ENCODE data around the gene PIP5K1B.
"Not testable (repeated sequence)": the region's sequence is repeated elsewhere in the genome, so short reads cannot be mapped to it uniquely, and the experiment has no call there.

PIP5K1B gene

DNA sequence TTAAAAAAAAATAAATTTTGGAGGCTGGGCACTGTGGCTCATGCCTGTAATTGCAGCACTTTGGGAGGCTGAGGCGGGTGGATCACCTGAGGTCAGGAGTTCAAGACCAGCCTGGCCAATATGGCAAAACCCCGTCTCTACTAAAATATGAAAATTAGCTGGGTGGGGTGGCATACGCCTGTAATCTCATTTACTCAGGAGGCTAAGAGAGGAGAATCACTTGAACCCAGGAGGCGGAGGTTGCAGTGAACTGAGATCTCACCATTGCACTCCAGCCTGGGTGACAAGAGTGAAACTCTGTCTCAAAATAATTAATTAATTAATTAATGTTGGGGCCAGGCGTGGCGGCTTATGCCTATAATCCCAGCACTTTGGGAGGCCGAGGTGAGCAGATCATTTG is 281.9 kb downstream of the PIP5K1B start:
- not testable (repeated sequence) for DNase-seq (ENCODE audit: low spot score)

DNA sequence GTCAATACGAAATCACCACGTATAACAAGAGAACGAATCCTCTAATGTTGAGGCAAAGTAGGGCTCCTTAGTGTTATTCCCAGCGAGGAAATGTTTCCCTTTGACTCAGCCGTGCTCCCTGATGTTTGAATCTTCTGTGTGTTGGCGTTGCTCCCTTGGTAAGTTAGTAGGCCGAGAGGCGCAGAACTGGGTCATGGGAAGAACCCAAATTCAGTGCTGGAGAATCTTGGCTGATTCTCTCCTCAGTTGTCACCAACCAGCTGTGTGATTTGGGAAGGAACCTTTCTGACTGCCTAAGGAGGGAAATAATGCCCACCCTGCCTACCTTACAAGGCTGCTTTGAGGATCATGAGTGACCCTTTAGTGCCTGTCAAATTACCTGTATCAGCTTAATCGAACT is 286.4 kb downstream of the PIP5K1B start:
- DNase-seq (ENCODE audit: low spot score): no peak

DNA sequence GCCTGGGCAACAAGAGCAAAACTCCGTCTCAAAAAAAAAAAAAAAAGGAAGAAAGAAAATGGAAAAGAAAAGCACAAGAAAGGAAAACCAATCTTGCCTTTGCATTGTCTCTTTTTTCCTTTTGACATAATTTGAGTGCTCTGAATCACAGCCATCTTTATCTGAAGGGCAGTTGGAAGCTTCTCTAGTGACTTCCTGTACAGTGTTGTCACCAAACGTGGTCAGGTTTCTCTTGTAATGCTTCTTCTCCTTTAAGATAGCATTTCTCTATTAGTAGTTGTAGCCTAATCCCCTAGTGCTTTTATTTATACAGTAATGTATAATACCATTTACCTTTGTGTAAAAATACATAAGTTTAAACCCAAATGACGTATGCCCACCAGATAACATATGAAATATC is 290.7 kb downstream of the PIP5K1B start:
- no peak for DNase-seq (ENCODE audit: low spot score)

DNA sequence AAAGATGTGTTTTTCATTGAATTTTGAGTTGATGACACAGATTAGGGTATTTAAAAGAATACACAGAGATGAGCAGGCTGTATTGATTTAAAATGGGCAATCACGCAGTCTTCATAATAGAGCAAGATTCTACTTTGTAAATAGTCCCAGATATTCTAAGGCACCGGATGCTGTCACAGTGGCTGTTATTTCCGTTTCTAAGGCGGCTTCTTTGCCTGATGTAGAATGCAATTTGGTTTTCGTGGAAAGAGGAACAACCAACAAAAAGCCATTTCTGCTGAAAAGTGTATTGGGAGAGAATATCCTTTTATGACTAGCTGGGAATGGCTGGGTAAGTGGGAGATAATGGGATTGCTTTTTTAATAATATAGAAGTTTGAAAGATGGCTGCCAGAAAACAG is 291.4 kb downstream of the PIP5K1B start:
- no peak for DNase-seq (ENCODE audit: low spot score)

DNA sequence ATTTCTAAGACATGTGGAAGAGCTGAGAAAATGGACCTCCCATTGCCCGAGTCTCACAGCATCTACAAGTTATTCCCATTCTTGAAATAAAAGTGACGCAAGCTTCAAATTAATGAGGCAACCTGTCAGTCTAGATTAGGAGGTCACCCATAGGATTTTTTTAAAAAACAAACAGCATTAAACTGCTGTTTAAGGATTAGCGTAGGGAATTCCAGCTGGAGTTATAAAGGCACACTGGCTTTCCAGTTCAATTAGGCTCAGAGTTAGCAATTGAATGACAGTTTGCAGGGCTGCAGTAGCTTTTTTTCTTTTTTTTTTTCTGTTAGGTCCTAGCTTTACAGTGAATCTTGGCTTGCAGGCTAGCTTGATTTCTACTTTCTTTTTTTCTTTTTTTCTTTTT is 292.6 kb downstream of the PIP5K1B start:
- DNase-seq (ENCODE audit: low spot score): no peak

DNA sequence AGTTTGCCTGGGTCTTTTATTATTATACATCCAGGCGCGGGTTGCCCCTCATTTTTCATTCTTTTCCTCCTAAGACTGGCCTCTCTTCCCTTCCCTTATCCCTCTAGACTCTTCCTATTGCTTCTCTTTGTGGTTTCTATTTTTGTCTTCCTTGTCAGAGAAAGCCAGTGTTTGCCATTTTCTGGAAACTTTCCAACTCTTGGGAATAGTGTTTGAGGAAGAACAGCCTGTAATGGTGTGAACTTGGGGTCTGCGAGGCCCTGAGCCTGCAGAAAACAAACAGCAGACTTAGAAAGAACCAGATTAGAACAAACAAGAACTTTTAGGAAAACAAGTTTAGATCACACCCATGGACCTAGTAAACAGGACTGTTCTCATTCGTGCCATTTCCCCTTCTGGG is 293.3 kb downstream of the PIP5K1B start:
- no peak for DNase-seq (ENCODE audit: low spot score)

DNA sequence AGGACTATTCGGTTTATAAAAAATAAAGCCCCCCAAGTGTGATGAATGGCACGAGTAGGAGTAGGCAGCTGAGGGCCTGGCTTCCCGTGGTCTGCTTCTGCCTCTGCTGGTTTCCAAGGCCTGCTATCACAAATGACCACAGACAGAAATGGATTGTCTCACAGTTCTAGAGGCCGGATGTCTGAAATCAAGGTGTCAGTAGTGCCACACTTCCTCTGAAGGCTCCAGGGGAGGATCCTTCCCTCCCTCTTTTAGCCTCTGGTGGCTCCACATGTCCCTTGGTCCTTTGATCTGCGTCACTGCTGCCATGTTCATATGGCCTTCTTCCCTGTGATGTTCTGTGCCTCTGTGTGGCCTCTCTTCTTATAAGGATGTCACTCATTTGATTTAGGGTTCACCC is 293.8 kb downstream of the PIP5K1B start:
- no peak for DNase-seq (ENCODE audit: low spot score)

DNA sequence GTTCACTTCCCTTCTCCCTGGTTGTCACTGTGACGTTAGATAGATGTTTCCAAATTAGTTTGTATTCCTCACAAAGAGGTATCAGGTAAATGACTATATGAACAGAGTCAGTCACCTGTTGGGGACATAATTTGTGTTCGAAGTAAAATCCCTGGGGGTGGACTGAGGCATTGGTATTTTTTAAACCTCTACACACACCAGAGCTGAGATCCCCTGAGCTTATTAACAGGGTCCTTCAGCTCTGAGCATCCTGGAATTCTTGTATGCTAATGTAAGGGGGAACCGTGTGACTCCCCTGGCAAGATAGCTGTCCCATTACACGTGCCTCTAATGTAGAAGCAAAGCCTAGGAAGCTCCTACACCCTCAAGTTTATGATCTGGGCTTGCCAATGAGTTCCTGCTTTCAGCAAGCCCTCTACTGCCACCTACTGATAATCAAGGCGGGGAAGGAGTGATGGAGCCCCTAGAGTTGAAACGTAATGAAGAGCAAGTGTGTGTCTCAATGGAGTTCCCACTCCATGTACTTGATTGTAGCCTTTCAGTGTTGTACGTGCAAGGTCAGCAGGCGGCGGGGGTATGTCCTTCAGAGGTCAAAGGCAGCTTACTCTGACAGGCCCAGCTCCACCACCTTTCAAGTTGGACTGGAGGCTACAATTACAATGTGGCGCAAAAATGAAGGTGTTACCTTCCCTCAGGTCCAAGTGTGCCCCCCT is 294.5 kb downstream of the PIP5K1B start:
- DNase-seq (ENCODE audit: low spot score): peak; percentile 37

DNA sequence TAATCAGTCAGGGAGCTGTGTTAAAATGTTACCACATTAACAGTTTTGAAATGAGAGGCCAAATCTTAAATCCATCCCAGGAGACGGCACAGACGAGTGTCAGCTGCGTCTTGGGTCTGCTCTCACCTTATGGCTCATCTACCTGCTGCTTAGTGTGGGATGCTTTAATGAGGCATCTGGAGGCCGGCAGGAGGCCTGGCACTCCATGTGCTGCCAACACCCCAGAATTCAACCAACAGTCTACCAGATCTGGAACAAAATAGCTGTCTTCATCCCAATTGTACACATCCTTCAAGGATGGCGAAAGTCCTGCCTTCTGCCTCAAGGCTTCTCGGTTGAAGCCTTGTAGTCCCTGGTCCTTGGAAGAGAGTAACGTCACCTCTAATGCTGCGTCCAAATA is 296.9 kb downstream of the PIP5K1B start:
- no peak for DNase-seq (ENCODE audit: low spot score)

DNA sequence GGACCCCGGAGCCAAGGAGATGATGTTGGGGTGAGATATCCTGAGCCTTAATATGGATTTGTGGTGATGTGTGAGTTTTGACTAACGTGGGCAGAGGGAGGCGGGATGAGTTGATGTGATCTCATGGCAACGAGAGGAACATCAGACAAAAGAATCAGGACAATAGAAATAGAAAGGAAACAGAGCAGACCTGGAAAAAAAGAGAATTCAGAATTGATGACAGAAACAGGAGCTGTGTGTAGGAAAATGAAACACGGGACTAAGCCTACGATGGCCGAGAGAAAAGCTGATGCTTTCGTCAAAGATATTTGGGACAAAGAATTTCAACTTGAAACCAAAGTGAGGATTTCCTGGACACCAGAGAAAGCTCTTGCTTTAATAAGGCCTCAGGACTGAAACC is 298.0 kb downstream of the PIP5K1B start:
- DNase-seq (ENCODE audit: low spot score): no peak

DNA sequence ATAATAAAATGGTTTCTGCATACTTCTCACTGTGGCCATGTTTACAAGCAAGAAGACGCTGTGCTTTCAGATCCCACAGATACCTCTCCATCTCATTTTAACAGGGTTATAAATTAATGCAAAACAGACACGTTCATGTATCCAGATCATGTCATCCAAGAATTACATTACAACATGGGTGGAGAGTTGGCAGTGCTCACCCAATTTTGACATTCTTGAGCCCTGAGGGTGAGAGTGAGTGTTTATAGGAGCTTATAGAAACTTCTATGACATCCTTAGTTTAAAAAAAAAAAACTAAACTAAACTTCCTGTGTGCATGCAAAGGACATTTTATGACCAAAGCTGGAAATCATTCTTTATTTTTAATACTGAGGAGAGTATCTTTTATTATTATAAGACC is 299.8 kb downstream of the PIP5K1B start:
- no peak for DNase-seq (ENCODE audit: low spot score)

DNA sequence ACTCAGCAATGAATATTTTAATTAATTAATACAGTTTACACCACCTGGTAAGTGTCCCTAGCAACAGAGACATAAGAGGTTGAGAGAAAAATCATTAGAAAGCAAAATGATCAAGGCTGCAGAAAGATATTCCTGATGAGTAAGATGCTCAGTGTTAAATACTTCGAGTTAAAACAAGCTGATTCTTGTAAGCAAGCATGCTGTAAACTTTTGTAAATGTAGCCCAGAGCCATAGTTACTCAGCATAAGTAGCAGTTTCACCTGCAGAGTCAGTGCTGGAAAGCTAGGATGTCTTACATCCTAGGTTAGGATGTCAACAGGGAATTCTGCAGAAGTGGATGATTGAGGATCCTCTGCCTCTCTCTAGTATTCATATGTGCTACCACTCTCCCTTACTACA is 304.7 kb downstream of the PIP5K1B start:
- DNase-seq (ENCODE audit: low spot score): no peak

DNA sequence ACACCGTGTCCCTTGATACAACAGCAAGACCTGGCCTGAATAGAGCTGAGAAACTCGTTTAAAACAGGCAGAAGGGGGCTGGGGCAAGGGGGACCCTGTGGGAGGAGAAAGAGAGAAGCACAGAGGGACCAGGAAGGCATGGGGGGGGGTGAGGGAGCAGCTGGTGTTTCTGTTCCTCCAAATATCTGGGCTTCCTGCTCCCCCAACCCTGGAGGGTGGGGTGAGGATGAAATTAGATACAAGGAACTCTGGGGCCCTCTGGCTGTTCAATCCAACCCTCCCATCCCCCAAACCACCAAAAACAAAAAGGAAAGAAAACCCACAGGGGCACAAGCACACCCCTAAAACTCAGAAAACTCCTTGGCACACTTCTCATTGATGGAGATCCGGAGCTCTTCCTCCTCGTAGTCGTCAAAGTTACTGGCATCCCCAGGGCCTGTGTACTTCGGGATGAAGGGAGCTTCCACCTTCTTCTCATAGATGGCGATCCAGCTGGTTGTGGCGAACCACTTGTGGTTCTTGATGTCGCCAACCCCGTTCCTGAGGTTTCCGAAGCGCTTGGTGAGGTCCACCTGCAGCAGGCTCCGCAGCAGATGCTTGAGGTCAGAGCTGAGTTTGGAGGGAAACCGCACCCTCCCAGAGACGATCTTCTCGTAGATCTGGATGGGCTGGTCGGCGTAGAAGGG is 307.8 kb downstream of the PIP5K1B start:
- DNase-seq (ENCODE audit: low spot score): no peak

DNA sequence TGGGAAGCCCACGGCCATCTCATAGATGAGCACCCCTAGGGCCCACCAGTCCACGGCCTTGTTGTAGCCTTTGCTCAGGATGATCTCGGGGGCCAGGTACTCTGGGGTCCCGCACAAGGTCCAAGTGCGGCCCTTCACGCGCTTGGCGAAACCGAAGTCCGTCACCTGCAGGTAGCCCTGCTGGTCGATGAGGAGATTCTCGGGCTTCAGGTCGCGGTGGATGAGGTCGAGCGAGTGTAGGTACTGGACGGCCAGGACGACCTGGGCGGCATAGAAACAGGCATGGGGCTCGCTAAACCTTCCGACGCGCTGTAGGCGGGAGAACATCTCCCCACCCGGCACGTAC is 308.3 kb downstream of the PIP5K1B start:
- DNase-seq (ENCODE audit: low spot score): no peak

DNA sequence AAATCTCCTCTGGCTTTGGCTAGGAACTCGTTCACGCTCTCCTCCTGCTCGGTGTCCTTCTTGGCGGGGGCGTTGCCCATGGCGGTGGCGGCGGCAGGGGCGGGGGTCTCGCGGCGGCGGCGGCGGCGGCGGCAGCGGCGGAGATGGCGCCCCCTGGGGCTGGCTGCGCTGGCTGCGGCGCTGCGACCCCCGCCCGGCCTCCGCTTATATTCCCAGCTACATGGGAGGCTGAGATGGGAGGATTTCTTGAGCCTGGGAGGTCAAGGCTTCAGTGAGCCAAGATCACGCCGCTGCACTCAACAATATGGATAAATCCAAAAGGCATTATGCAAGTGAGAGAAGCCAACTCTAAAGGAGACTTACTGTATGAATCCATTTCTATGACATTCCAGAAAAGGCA is 309.0 kb downstream of the PIP5K1B start, which contains the start of gene PRKACG:
Gene PRKACG (minus strand): TSS at position 101 of the 400 bp plus-strand sequence. CDS start 21 bp downstream, at position 80.
- no peak for DNase-seq (ENCODE audit: low spot score)

DNA sequence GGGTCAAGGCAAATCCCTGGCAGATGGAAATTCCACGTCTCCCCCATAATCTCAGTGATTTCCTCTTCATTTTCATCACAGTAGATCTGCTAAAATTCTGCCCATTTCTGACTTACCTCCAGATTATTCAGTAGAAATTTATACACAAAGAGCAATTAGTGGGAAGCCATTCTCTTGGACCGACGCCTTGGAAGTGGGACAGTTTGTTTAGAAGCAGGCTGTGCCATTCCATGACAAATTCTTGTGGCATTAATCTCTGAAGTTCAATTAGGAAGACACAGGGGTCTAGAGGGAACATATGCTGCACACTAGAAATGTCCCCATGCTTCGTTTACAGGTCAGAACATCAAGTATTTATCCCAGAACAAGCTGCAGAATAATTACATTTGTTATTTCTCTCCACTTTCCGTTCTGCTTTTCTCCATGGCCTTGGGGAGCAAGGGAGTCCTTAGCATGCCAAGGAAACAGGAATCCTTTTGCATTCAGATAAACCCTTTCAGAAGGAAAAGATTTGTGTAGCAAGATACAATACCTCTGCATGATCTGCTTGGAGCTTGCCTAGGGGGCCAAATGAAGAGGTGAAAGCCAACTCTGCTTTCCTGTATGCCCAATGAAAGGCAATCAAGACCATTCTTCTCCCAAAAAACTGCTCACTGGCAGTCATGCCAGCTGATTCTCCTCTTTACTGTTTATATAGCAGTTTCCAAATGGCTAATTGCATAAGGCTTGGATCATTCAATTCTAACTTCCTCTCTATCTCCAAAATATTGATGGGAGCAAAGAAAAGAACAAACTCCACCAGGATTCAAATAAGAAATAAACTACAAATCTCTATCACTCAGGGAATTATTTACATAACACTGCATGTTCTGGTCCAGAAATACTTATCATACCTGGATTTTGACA is 311.4 kb downstream of the PIP5K1B start:
- DNase-seq (ENCODE audit: low spot score): no peak

DNA sequence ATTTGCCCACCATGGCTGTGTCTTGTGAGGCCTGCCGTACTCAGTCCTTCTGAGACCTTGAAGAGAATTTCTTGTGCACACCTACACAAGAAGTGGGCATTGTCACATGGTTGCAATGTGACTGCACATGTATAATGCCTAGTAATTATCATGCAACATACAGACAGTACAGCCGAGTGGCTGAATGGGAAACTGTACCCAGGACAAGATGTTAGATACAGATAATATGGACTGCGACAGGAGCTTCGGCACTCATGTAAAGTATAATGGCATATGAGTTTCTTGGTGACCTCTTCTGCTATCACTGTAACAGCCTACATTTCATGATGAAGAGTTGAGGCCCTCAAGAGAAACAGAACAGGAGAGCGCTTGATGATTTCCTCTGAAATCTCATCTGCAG is 313.7 kb downstream of the PIP5K1B start:
- no peak for DNase-seq (ENCODE audit: low spot score)

DNA sequence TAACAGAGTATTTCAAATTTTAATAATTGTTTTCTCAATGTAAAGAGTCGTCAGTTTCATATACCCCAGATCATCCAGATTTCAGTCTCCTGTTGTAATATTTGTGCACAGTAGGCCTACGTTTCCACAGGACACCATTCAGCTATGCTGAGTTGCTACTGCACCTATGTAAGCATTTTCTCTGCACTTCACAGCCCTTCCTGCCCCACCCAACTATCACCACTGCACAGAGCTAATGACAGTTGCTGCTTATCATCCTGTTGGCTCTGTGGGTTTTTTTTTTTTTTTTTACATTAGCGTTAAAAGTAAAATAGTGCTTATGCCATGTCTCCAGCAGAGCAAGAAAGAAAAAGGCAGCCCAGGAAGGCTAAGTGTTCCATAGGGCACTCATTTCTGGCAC is 314.8 kb downstream of the PIP5K1B start:
- no peak for DNase-seq (ENCODE audit: low spot score)

DNA sequence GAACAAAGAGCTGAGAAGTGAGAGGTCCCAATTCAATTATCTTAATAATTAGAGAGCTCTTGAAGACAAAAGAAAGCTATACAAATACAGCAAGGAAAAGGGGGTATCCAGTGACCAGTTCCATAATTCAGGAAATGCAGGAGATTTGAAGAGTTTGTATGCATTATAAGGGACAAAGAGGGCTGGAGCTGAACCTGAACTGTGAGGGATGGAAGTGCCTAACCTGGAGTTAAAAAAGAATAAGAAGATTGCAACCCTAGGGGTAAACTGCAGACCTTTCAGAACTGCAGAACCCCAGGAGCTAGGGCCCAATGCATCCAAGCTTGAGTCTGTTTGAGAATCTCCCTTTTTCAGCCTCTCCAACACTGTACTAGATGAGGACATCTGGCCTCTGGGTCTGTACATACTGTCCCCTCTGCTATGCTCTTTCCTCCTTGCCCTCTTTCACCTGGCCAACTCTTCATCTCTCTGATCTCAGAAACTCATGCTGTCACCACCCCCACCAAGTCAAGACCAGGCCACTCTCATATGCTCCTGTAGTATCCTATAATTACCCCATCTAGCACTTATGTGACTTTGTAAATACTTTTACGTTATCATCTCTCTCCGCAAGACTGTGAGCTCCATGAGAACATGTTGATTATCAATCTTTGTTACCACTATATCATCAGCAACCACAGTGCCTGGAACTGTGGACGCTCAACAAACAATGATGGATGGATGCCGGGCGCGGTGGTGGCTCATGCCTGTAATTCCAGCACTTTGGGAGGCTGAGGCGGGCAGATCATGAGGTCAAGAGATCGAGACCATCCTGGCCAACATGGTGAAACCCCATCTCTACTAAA is 315.5 kb downstream of the PIP5K1B start:
- no peak for DNase-seq (ENCODE audit: low spot score)

DNA sequence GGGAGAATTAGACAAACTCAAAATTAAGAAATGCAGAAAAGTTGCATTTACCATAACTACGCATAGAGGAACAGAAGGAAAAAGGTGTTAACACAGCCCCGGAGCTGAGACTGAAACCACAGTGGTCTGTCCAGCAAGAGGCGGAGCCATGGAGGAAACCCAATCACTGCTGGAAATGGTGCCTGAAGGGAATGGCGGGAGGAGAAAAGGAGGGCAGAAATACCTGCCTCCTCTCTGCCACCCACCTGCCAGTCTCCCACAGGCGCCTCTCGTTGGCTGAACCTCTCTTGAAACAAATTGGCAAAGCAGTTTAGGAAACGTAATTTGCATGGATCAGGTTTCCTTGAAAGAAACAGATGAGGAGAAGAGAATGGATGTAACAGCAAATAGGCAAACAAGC is 318.6 kb downstream of the PIP5K1B start:
- DNase-seq (ENCODE audit: low spot score): no peak

DNA sequence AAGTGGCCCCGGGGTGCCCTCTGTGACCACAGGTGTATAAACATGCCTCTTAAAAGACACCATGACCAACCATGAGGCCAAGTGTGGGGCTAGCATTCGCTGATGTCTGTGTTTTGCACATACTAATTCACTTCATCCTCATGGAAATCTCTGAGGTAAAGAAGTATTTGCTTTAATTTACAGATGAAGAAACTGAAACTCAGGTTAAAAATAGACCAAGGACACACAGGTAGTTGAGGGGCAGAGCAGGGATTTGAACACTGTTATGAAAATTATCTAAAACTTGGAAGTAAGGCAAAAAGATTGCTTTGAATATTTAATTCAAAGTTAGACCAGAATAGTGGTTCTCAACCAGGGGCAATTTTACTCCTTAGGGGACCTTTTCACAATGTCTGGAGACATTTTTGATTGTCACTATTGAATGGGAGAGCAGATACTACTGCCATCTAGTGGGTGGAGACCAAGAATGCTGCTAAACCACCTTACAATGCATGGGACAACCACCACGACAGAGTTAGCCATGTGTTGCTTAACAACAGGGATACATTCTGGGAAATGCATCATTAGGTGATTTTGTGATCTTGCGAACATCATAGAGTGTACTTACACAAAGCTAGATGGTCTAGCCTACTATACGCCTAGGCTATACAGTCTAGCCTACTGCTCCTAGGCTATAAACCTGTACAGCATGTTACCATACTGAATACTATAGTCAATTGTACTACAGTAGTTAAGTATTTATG is 322.5 kb downstream of the PIP5K1B start:
- DNase-seq (ENCODE audit: low spot score): peak; percentile 68

Data from LoVo (cell line).